ENCODE data around the gene ZNF653. TPM values are rescaled to one million over a fixed set of nuclear protein-coding genes. Genes with fewer than 3 reads are reported as not detected.

The ZNF653 gene
- total RNA-seq, 2 experiments from 2014 or later: 13.1 to 16.6 TPM

- intact Hi-C loops (cut with DNase I, micrococcal nuclease): no loop called here
- peaks cover 5% of the 10 kb centered on the region for H3K4me1 Mint-ChIP-seq
- H3K36me3 Mint-ChIP-seq (ENCODE audit: low read depth): no peaks in the 10 kb centered on the region
- ChIA-PET CTCF (no interaction called here), POLR2A (no interaction called here)
- no peak overlapping the region for H3K27ac Mint-ChIP-seq
- peaks cover 19% of the 10 kb centered on the region for H3K27me3 Mint-ChIP-seq
- H3K4me3 Mint-ChIP-seq: no peak overlapping the region
- H3K9me3 Mint-ChIP-seq (ENCODE audit: low read depth): no peaks in the 10 kb centered on the region
- ATAC-seq: no peak
- no peak for DNase-seq
Measured at GRCh38 chr19:11539495-11540365, 34.1 kb upstream of the ZNF653 start.

GRCh38 chr19:11538232-11539036, 32.8 kb upstream of the ZNF653 start, which contains the start of gene CNN1:
Gene CNN1, plus strand, starts transcription at chr19:11538851. Its CDS starts 77 bp downstream, at chr19:11538928.
- ChIA-PET POLR2A (no interaction called here), CTCF (no interaction called here)
- Mint-ChIP-seq H3K4me1 (peaks cover 5% of the 10 kb centered on the region), H3K9me3 (ENCODE audit: low read depth) (no peaks in the 10 kb centered on the region), H3K36me3 (ENCODE audit: low read depth) (no peaks in the 10 kb centered on the region), H3K27ac (no peak within 1 kb of the TSS), H3K27me3 (peaks cover 19% of the 10 kb centered on the region), H3K4me3 (no peak within 1 kb of the TSS)
- DNase-seq (no peak), ATAC-seq (no peak)
- intact Hi-C loops (cut with DNase I, micrococcal nuclease): no loop called here

- intact Hi-C loops (cut with DNase I, micrococcal nuclease): loop anchor here in 1 of 2 experiments (1.0 to 2.0 kb wide), 8 partner anchors 23 to 447 kb away; partner anchors contain the start of genes ELOF1, LDLR, ZNF627 and ZNF653
- ChIA-PET POLR2A (interaction anchor here (1.2 kb wide), 1 partner anchor 23 kb away, joined by 4 read pairs; the partner anchor contains the start of gene ELOF1), CTCF (interaction anchor here (0.5 to 1.8 kb wide), 11 partner anchors 23 to 950 kb away, joined by 3 to 8 read pairs (median 4); partner anchors contain the start of genes ELOF1, ODAD3 and PRKCSH)
- peaks cover 14% of the 10 kb centered on the region for H3K27me3 Mint-ChIP-seq
- H3K9me3 Mint-ChIP-seq (ENCODE audit: low read depth): no peaks in the 10 kb centered on the region
- peaks cover 17% of the 10 kb centered on the region for H3K4me1 Mint-ChIP-seq
- ATAC-seq (peak; percentile 76), DNase-seq (peak; percentile 94)
- peak overlapping the region; percentile 51 for H3K27ac Mint-ChIP-seq
- H3K4me3 Mint-ChIP-seq: peak overlapping the region; percentile 2
- no peaks in the 10 kb centered on the region for H3K36me3 Mint-ChIP-seq (ENCODE audit: low read depth)
Measured at GRCh38 chr19:11535792-11536595, 30.4 kb upstream of the ZNF653 start.

- Mint-ChIP-seq H3K4me3 (no peak overlapping the region), H3K9me3 (ENCODE audit: low read depth) (no peaks in the 10 kb centered on the region), H3K36me3 (ENCODE audit: low read depth) (no peaks in the 10 kb centered on the region), H3K27me3 (peaks cover 9% of the 10 kb centered on the region), H3K27ac (no peak overlapping the region), H3K4me1 (peaks cover 19% of the 10 kb centered on the region)
- intact Hi-C loops (cut with DNase I, micrococcal nuclease): loop anchor here in 1 of 2 experiments (5.0 kb wide), 1 partner anchor 52 kb away; no protein-coding TSS in a partner anchor
- ChIA-PET CTCF (no interaction called here), POLR2A (interaction anchor here (0.5 kb wide), 1 partner anchor 60 kb away, joined by 7 read pairs; no protein-coding TSS in a partner anchor)
- DNase-seq (no peak), ATAC-seq (no peak)
Measured at GRCh38 chr19:11534948-11535347, 29.3 kb upstream of the ZNF653 start.

GRCh38 chr19:11534538-11534937, 28.9 kb upstream of the ZNF653 start:
- intact Hi-C loops (cut with DNase I, micrococcal nuclease): loop anchor here in 1 of 2 experiments (5.0 kb wide), 1 partner anchor 53 kb away; no protein-coding TSS in a partner anchor
- peaks cover 9% of the 10 kb centered on the region for H3K27me3 Mint-ChIP-seq
- no peaks in the 10 kb centered on the region for H3K9me3 Mint-ChIP-seq (ENCODE audit: low read depth)
- no peak for DNase-seq
- no peak overlapping the region for H3K27ac Mint-ChIP-seq
- ChIA-PET CTCF (no interaction called here), POLR2A (no interaction called here)
- peaks cover 19% of the 10 kb centered on the region for H3K4me1 Mint-ChIP-seq
- H3K36me3 Mint-ChIP-seq (ENCODE audit: low read depth): no peaks in the 10 kb centered on the region
- no peak for ATAC-seq
- no peak overlapping the region for H3K4me3 Mint-ChIP-seq

- no peak overlapping the region for H3K4me3 Mint-ChIP-seq
- CTCF ChIA-PET: no interaction called here
Measured at GRCh38 chr19:11530432-11530831, 24.8 kb upstream of the ZNF653 start.

GRCh38 chr19:11528551-11529341, 23.1 kb upstream of the ZNF653 start, which contains the start of gene ECSIT:
Gene ECSIT, minus strand, starts transcription at chr19:11529134. Its CDS starts 9,964 bp downstream, at chr19:11519170.
- H3K27me3 Mint-ChIP-seq: no peaks in the 10 kb centered on the region

More at GRCh38 chr19:11530432-11530831, 24.8 kb upstream of the ZNF653 start:
- Mint-ChIP-seq H3K36me3 (ENCODE audit: low read depth) (peaks cover 7% of the 10 kb centered on the region), H3K27ac (no peak overlapping the region), H3K4me1 (peaks cover 28% of the 10 kb centered on the region), H3K9me3 (ENCODE audit: low read depth) (no peaks in the 10 kb centered on the region), H3K27me3 (no peaks in the 10 kb centered on the region)
- DNase-seq: peak; percentile 79
- intact Hi-C loops (cut with DNase I, micrococcal nuclease): loop anchor here in 1 of 2 experiments (5.0 kb wide), 1 partner anchor 57 kb away; no protein-coding TSS in a partner anchor
- peak; percentile 7 for ATAC-seq
- POLR2A ChIA-PET: no interaction called here

GRCh38 chr19:11519138-11519537, 13.5 kb upstream of the ZNF653 start:
- DNase-seq (no peak), ATAC-seq (no peak)
- intact Hi-C loops (cut with DNase I, micrococcal nuclease): no loop called here
- H3K4me1 Mint-ChIP-seq: no peaks in the 10 kb centered on the region
- no peaks in the 10 kb centered on the region for H3K9me3 Mint-ChIP-seq (ENCODE audit: low read depth)
- no peak overlapping the region for H3K27ac Mint-ChIP-seq
- H3K4me3 Mint-ChIP-seq: no peak overlapping the region
- CTCF ChIA-PET: interaction anchor here (0.6 kb wide), 1 partner anchor 142 kb away, joined by 3 read pairs; no protein-coding TSS in a partner anchor
- peaks cover 17% of the 10 kb centered on the region for H3K36me3 Mint-ChIP-seq (ENCODE audit: low read depth)
- POLR2A ChIA-PET: no interaction called here
- H3K27me3 Mint-ChIP-seq: no peaks in the 10 kb centered on the region

More at GRCh38 chr19:11528551-11529341, 23.1 kb upstream of the ZNF653 start, which contains the start of gene ECSIT:
- Mint-ChIP-seq H3K36me3 (ENCODE audit: low read depth) (peaks cover 7% of the 10 kb centered on the region), H3K4me3 (peak within 1 kb of the TSS; percentile 99), H3K4me1 (peaks cover 28% of the 10 kb centered on the region), H3K9me3 (ENCODE audit: low read depth) (no peaks in the 10 kb centered on the region), H3K27ac (peak within 1 kb of the TSS; percentile 96)
- ChIA-PET POLR2A (interaction anchor here (0.6 to 0.8 kb wide), 2 partner anchors 30 to 154 kb away, joined by 4 to 8 read pairs; partner anchors contain the start of gene ELOF1), CTCF (interaction anchor here (0.6 to 1.4 kb wide), 6 partner anchors 14 to 649 kb away, joined by 3 to 10 read pairs (median 6); partner anchors contain the start of genes ELOF1, ODAD3 and PRKCSH)
- DNase-seq (peak; percentile 97), ATAC-seq (peak; percentile 97)
- intact Hi-C loops (cut with DNase I, micrococcal nuclease): loop anchor here (1.0 to 2.0 kb wide), 9 partner anchors 23 to 147 kb away; partner anchors contain the start of genes ELOF1 (in 2 of the 2), ZNF653 (in 2 of the 2), ODAD3 (in 1 of the 2) and PRKCSH (in 1 of the 2)

GRCh38 chr19:11513946-11514345, 8.3 kb upstream of the ZNF653 start:
- no peak overlapping the region for H3K27ac Mint-ChIP-seq
- ChIA-PET POLR2A (no interaction called here), CTCF (no interaction called here)
- no peak for ATAC-seq
- H3K27me3 Mint-ChIP-seq: no peaks in the 10 kb centered on the region
- peaks cover 17% of the 10 kb centered on the region for H3K36me3 Mint-ChIP-seq (ENCODE audit: low read depth)
- H3K4me3 Mint-ChIP-seq: no peak overlapping the region
- no peak for DNase-seq
- no peaks in the 10 kb centered on the region for H3K4me1 Mint-ChIP-seq
- intact Hi-C loops (cut with DNase I, micrococcal nuclease): no loop called here
- no peaks in the 10 kb centered on the region for H3K9me3 Mint-ChIP-seq (ENCODE audit: low read depth)

- no peak for DNase-seq
- intact Hi-C loops (cut with DNase I, micrococcal nuclease): no loop called here
- ChIA-PET POLR2A (no interaction called here), CTCF (no interaction called here)
- H3K9me3 Mint-ChIP-seq (ENCODE audit: low read depth): no peaks in the 10 kb centered on the region
- ATAC-seq: no peak
- H3K36me3 Mint-ChIP-seq (ENCODE audit: low read depth): peaks cover 21% of the 10 kb centered on the region
- H3K4me1 Mint-ChIP-seq: peaks cover 5% of the 10 kb centered on the region
- no peak overlapping the region for H3K27ac Mint-ChIP-seq
- H3K4me3 Mint-ChIP-seq: no peak overlapping the region
- no peaks in the 10 kb centered on the region for H3K27me3 Mint-ChIP-seq
Measured at GRCh38 chr19:11510444-11510843, 4.8 kb upstream of the ZNF653 start.
